ENCODE data around the gene PNPLA8.

Gene PNPLA8

GRCh38 chr7:108525985-108526767 is at the start of gene PNPLA8:
Gene PNPLA8, minus strand, starts transcription at chr7:108526135. Its CDS starts 10,644 bp downstream, at chr7:108515491.
- no peaks in the 10 kb centered on the region for H3K36me3 Mint-ChIP-seq (ENCODE audit: low read depth)
- peak within 1 kb of the TSS; percentile 80 to 94 (median 92) for H3K27ac Mint-ChIP-seq
- no peak for TF ChIP-seq CTCF (IDR thresholded peaks at IDR 0.05; ENCODE audit: unreplicated experiment in 3 of 3)
- H3K27me3 Mint-ChIP-seq (ENCODE audit: low read depth), result no peaks in the 10 kb centered on the region
- peak within 1 kb of the TSS; percentile 85 to 93 (median 88) for H3K4me3 Mint-ChIP-seq
- H3K4me1 Mint-ChIP-seq, result peaks cover 29% of the 10 kb centered on the region
- no peaks in the 10 kb centered on the region for H3K9me3 Mint-ChIP-seq

GRCh38 chr7:108575156-108575555 is 49.2 kb upstream of the PNPLA8 start:
- no peak for TF ChIP-seq CTCF (IDR thresholded peaks at IDR 0.05; ENCODE audit: unreplicated experiment in 3 of 3)
- Mint-ChIP-seq H3K27me3 (ENCODE audit: low read depth) (no peaks in the 10 kb centered on the region), H3K27ac (no peak overlapping the region), H3K4me3 (no peak overlapping the region), H3K4me1 (peaks cover 17% of the 10 kb centered on the region), H3K36me3 (ENCODE audit: low read depth) (peaks cover 60% of the 10 kb centered on the region), H3K9me3 (peaks cover 6% of the 10 kb centered on the region)

- Mint-ChIP-seq H3K36me3 (ENCODE audit: low read depth) (peaks cover 43% of the 10 kb centered on the region), H3K4me3 (no peak overlapping the region), H3K27ac (no peak overlapping the region), H3K27me3 (ENCODE audit: low read depth) (no peaks in the 10 kb centered on the region), H3K4me1 (peaks cover 27% of the 10 kb centered on the region), H3K9me3 (no peaks in the 10 kb centered on the region)
- no peak for TF ChIP-seq CTCF (IDR thresholded peaks at IDR 0.05; ENCODE audit: unreplicated experiment in 3 of 3)
Observed at GRCh38 chr7:108572480-108572879, 46.5 kb upstream of the PNPLA8 start.

- Mint-ChIP-seq H3K27ac (peak overlapping the region; percentile 84 to 98 (median 95)), H3K4me1 (peaks cover 31% of the 10 kb centered on the region), H3K36me3 (ENCODE audit: low read depth) (peaks cover 42% of the 10 kb centered on the region), H3K27me3 (ENCODE audit: low read depth) (no peaks in the 10 kb centered on the region), H3K4me3 (peak overlapping the region; percentile 90 to 95 (median 94)), H3K9me3 (peaks cover 6% of the 10 kb centered on the region)
- TF ChIP-seq CTCF (IDR thresholded peaks at IDR 0.05; ENCODE audit: unreplicated experiment in 3 of 3), result no peak
Observed at GRCh38 chr7:108570146-108570755, 44.3 kb upstream of the PNPLA8 start.

- Mint-ChIP-seq H3K9me3 (peaks cover 6% of the 10 kb centered on the region), H3K4me3 (peak within 1 kb of the TSS; percentile 90 to 95 (median 94)), H3K4me1 (peaks cover 31% of the 10 kb centered on the region), H3K36me3 (ENCODE audit: low read depth) (peaks cover 42% of the 10 kb centered on the region), H3K27ac (peak within 1 kb of the TSS; percentile 84 to 98 (median 95)), H3K27me3 (ENCODE audit: low read depth) (no peaks in the 10 kb centered on the region)
- TF ChIP-seq CTCF (IDR thresholded peaks at IDR 0.05; ENCODE audit: unreplicated experiment in 3 of 3), result no peak
Observed at GRCh38 chr7:108569381-108570145, 43.6 kb upstream of the PNPLA8 start, which contains the start of the genes DNAJB9 and THAP5. Gene DNAJB9, plus strand, starts transcription at chr7:108569874. Its CDS starts 1,853 bp downstream, at chr7:108571727. Gene THAP5, minus strand, starts transcription at chr7:108569706. Its CDS starts 137 bp downstream, at chr7:108569569.

All from nephron (organoid).